SK-N-SH treated with all-trans-retinoic acid at 6 μM for 48 hours (cell line): Measurements from ENCODE around the gene TXNDC12.

Experiments
- ATAC-seq: fragments of 200-7000 bp; cut with Tn5 transposase; 3 replicates; pipeline ENCODE4 v1.9.1; 2020; ENCODE audit warnings: mild to moderate bottlenecking, moderate library complexity
- ARNTL ChIP-seq: fragments of 450-650 bp; formaldehyde crosslinking; IDR thresholded peaks from 2 replicates; pipeline ENCODE4 v1.5.0; 2020; ENCODE audit warnings: low read depth, mild to moderate bottlenecking, moderate library complexity, borderline replicate concordance
- BACH2 ChIP-seq: fragments of 250-450 bp; sonication (Bioruptor Pico); IDR thresholded peaks from 2 replicates; pipeline ENCODE4 v1.9.0; 2021; ENCODE audit warnings: mild to moderate bottlenecking, borderline replicate concordance
- CSDC2 ChIP-seq: fragments of 250-450 bp; sonication (Bioruptor Pico); IDR thresholded peaks from 2 replicates; pipeline ENCODE4 v1.5.0; 2020; ENCODE audit warnings: mild to moderate bottlenecking, moderate library complexity
- ESRRG ChIP-seq: fragments of 250-450 bp; sonication (Bioruptor Pico); IDR thresholded peaks from 2 replicates; pipeline ENCODE4 v1.6.1; 2021; ENCODE audit warnings: mild to moderate bottlenecking
- GLIS3 ChIP-seq: fragments of 250-450 bp; sonication (Bioruptor Pico); IDR thresholded peaks from 2 replicates; pipeline ENCODE4 v1.5.0; 2020; ENCODE audit warnings: mild to moderate bottlenecking, moderate library complexity
- ISL1 ChIP-seq: fragments of 250-450 bp; sonication (Bioruptor Pico); IDR thresholded peaks from 2 replicates; pipeline ENCODE4 v2.1.2; 2022; ENCODE audit warnings: mild to moderate bottlenecking, moderate library complexity
- OSR1 ChIP-seq: fragments of 250-450 bp; sonication (Bioruptor Pico); IDR thresholded peaks from 2 replicates; pipeline ENCODE4 v1.8.0; 2022; ENCODE audit warnings: moderate library complexity, mild to moderate bottlenecking, inconsistent platforms
- PPARA ChIP-seq: fragments of 250-450 bp; sonication (Bioruptor Pico); IDR thresholded peaks from 2 replicates; pipeline ENCODE4 v1.5.0; 2020; ENCODE audit warnings: mild to moderate bottlenecking, borderline replicate concordance
- RARB ChIP-seq: fragments of 250-450 bp; sonication (Bioruptor Pico); IDR thresholded peaks from 2 replicates; pipeline ENCODE4 v1.8.0; 2021; ENCODE audit warnings: mild to moderate bottlenecking, moderate library complexity
- SNAI2 ChIP-seq: fragments of 250-450 bp; sonication (Bioruptor Pico); IDR thresholded peaks from 2 replicates; pipeline ENCODE4 v1.5.0; 2020; ENCODE audit warnings: mild to moderate bottlenecking, moderate library complexity
- TOX ChIP-seq: fragments of 250-450 bp; sonication (Bioruptor Pico); IDR thresholded peaks from 2 replicates; pipeline ENCODE4 v1.8.0; 2021; ENCODE audit warnings: mild to moderate bottlenecking, moderate library complexity, borderline replicate concordance
- ZC3H10 ChIP-seq: fragments of 250-450 bp; sonication (Bioruptor Pico); IDR thresholded peaks from 2 replicates; pipeline ENCODE4 v1.5.1; 2021; ENCODE audit warnings: mild to moderate bottlenecking, moderate library complexity
- ZFP3 ChIP-seq: fragments of 250-450 bp; sonication (Bioruptor Pico); IDR thresholded peaks from 2 replicates; pipeline ENCODE4 v1.5.0; 2020; ENCODE audit warnings: mild to moderate bottlenecking, moderate library complexity
- ZFP30 ChIP-seq: fragments of 450-650 bp; formaldehyde crosslinking; IDR thresholded peaks from 2 replicates; pipeline ENCODE4 v1.5.0; 2022; ENCODE audit warnings: mild to moderate bottlenecking, moderate library complexity
- ZNF565 ChIP-seq: fragments of 450-650 bp; formaldehyde crosslinking; conservative IDR thresholded peaks from 2 replicates; pipeline ENCODE4 v1.5.0; 2020; ENCODE audit warnings: low read depth, mild to moderate bottlenecking, moderate library complexity
- ZNF70 ChIP-seq: fragments of 450-650 bp; formaldehyde crosslinking; IDR thresholded peaks from 2 replicates; pipeline ENCODE4 v1.5.0; 2020; ENCODE audit warnings: mild to moderate bottlenecking, moderate library complexity
- ZNF8 ChIP-seq: fragments of 450-650 bp; formaldehyde crosslinking; IDR thresholded peaks from 2 replicates; pipeline ENCODE4 v1.5.0; 2020; ENCODE audit warnings: mild to moderate bottlenecking, moderate library complexity
- TF ChIP-seq, protein P1 (sequence below): fragments of 250-450 bp; sonication (Bioruptor Pico); IDR thresholded peaks from 2 replicates; pipeline ENCODE4 v1.8.0; 2021; ENCODE audit warnings: low read depth, mild to moderate bottlenecking, moderate library complexity, borderline replicate concordance
- TF ChIP-seq, protein P2 (sequence below): fragments of 250-450 bp; sonication (Bioruptor Pico); IDR thresholded peaks from 2 replicates; pipeline ENCODE4 v1.5.1; 2021; ENCODE audit warnings: mild to moderate bottlenecking, moderate library complexity
- TF ChIP-seq, protein P3 (sequence below): fragments of 250-450 bp; sonication (Bioruptor Pico); IDR thresholded peaks from 2 replicates; pipeline ENCODE4 v1.5.1; 2020; ENCODE audit warnings: low read depth, mild to moderate bottlenecking, moderate library complexity
- TF ChIP-seq, protein P4 (sequence below): fragments of 250-450 bp; sonication (Bioruptor Pico); IDR thresholded peaks from 2 replicates; pipeline ENCODE4 v1.8.0; 2020; ENCODE audit warnings: mild to moderate bottlenecking, moderate library complexity, borderline replicate concordance
- TF ChIP-seq, protein P5 (sequence below): fragments of 250-450 bp; sonication (Bioruptor Pico); IDR thresholded peaks from 2 replicates; pipeline ENCODE4 v1.5.0; 2020; ENCODE audit warnings: mild to moderate bottlenecking, moderate library complexity

Gene TXNDC12

DNA sequence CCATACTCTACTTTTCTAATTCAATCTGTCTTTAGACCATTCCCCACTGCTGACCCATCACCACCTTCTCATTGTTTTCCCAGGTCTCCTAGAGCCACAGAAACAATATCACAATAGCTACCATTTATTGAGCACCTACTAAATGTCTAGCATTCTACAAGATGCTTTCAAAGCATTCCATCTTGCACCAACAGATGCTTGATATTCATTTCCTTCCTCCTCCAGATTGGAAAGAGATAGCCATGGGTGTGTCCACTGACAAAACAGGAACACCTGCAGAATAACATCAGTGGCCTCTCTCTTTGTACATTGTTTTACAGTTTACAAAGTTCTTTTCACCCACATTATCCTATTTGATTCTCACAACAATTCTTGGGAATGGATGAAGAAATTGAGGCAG lies 66.7 kb downstream of the TXNDC12 start:
- TF ChIP-seq, protein P1, sequence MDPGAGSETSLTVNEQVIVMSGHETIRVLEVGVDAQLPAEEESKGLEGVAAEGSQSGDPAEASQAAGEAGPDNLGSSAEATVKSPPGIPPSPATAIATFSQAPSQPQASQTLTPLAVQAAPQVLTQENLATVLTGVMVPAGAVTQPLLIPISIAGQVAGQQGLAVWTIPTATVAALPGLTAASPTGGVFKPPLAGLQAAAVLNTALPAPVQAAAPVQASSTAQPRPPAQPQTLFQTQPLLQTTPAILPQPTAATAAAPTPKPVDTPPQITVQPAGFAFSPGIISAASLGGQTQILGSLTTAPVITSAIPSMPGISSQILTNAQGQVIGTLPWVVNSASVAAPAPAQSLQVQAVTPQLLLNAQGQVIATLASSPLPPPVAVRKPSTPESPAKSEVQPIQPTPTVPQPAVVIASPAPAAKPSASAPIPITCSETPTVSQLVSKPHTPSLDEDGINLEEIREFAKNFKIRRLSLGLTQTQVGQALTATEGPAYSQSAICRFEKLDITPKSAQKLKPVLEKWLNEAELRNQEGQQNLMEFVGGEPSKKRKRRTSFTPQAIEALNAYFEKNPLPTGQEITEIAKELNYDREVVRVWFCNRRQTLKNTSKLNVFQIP (CRISPR knock-in tag) = no peak
- TF ChIP-seq TOX (CRISPR knock-in tag) (no peak), ZFP3 (CRISPR knock-in tag) (no peak), OSR1 (no peak), ISL1 (CRISPR knock-in tag) (no peak), SNAI2 (no peak), ZNF8 (CRISPR knock-in tag) (no peak), ZC3H10 (CRISPR knock-in tag) (no peak), ESRRG (CRISPR knock-in tag) (no peak), ARNTL (CRISPR knock-in tag) (no peak), PPARA (CRISPR knock-in tag) (no peak), BACH2 (no peak), ZNF565 (CRISPR knock-in tag) (no peak)
- TF ChIP-seq, protein P2, sequence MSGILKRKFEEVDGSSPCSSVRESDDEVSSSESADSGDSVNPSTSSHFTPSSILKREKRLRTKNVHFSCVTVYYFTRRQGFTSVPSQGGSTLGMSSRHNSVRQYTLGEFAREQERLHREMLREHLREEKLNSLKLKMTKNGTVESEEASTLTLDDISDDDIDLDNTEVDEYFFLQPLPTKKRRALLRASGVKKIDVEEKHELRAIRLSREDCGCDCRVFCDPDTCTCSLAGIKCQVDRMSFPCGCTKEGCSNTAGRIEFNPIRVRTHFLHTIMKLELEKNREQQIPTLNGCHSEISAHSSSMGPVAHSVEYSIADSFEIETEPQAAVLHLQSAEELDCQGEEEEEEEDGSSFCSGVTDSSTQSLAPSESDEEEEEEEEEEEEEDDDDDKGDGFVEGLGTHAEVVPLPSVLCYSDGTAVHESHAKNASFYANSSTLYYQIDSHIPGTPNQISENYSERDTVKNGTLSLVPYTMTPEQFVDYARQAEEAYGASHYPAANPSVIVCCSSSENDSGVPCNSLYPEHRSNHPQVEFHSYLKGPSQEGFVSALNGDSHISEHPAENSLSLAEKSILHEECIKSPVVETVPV (CRISPR knock-in tag) = no peak
- TF ChIP-seq, protein P3, sequence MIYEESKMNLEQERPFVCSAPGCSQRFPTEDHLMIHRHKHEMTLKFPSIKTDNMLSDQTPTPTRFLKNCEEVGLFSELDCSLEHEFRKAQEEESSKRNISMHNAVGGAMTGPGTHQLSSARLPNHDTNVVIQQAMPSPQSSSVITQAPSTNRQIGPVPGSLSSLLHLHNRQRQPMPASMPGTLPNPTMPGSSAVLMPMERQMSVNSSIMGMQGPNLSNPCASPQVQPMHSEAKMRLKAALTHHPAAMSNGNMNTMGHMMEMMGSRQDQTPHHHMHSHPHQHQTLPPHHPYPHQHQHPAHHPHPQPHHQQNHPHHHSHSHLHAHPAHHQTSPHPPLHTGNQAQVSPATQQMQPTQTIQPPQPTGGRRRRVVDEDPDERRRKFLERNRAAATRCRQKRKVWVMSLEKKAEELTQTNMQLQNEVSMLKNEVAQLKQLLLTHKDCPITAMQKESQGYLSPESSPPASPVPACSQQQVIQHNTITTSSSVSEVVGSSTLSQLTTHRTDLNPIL (CRISPR knock-in tag) = no peak
- ATAC-seq = no peak

DNA sequence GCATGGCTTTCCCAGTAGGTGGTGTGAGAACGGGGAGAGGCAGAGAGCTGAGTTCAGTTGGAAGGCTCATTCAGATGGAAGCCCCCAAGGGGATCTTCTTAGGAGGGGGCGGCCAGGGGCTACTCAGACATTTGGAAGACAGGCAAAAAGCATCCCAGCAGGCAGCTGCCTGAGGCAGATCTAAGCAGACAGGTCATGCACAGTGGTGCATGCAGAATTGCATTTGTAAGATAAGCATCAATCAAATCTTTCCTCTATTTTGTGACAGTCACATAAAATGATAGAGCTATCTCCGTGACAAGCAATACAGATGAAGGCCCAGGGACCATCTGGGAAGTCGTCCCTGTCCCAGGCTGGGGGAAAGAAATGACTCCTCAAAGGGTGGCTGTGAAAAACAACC lies 68.3 kb downstream of the TXNDC12 start:
- TF ChIP-seq TOX (CRISPR knock-in tag) (no peak), ZNF70 (no peak), SNAI2 (no peak), ZNF565 (CRISPR knock-in tag) (no peak), OSR1 (no peak), ZC3H10 (CRISPR knock-in tag) (no peak), ZFP30 (no peak), ARNTL (CRISPR knock-in tag) (no peak), BACH2 (no peak), PPARA (CRISPR knock-in tag) (no peak), ZNF8 (CRISPR knock-in tag) (no peak), GLIS3 (CRISPR knock-in tag) (no peak), RARB (CRISPR knock-in tag) (no peak), CSDC2 (CRISPR knock-in tag) (no peak)
- TF ChIP-seq, protein P2 (CRISPR knock-in tag) = no peak
- TF ChIP-seq, protein P1 (CRISPR knock-in tag) = no peak
- TF ChIP-seq, protein P4, sequence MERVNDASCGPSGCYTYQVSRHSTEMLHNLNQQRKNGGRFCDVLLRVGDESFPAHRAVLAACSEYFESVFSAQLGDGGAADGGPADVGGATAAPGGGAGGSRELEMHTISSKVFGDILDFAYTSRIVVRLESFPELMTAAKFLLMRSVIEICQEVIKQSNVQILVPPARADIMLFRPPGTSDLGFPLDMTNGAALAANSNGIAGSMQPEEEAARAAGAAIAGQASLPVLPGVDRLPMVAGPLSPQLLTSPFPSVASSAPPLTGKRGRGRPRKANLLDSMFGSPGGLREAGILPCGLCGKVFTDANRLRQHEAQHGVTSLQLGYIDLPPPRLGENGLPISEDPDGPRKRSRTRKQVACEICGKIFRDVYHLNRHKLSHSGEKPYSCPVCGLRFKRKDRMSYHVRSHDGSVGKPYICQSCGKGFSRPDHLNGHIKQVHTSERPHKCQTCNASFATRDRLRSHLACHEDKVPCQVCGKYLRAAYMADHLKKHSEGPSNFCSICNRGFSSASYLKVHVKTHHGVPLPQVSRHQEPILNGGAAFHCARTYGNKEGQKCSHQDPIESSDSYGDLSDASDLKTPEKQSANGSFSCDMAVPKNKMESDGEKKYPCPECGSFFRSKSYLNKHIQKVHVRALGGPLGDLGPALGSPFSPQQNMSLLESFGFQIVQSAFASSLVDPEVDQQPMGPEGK (CRISPR knock-in tag) = no peak
- TF ChIP-seq, protein P5, sequence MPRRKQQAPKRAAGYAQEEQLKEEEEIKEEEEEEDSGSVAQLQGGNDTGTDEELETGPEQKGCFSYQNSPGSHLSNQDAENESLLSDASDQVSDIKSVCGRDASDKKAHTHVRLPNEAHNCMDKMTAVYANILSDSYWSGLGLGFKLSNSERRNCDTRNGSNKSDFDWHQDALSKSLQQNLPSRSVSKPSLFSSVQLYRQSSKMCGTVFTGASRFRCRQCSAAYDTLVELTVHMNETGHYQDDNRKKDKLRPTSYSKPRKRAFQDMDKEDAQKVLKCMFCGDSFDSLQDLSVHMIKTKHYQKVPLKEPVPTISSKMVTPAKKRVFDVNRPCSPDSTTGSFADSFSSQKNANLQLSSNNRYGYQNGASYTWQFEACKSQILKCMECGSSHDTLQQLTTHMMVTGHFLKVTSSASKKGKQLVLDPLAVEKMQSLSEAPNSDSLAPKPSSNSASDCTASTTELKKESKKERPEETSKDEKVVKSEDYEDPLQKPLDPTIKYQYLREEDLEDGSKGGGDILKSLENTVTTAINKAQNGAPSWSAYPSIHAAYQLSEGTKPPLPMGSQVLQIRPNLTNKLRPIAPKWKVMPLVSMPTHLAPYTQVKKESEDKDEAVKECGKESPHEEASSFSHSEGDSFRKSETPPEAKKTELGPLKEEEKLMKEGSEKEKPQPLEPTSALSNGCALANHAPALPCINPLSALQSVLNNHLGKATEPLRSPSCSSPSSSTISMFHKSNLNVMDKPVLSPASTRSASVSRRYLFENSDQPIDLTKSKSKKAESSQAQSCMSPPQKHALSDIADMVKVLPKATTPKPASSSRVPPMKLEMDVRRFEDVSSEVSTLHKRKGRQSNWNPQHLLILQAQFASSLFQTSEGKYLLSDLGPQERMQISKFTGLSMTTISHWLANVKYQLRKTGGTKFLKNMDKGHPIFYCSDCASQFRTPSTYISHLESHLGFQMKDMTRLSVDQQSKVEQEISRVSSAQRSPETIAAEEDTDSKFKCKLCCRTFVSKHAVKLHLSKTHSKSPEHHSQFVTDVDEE (CRISPR knock-in tag) = no peak
- TF ChIP-seq, protein P3 (CRISPR knock-in tag) = no peak
- TF ChIP-seq, all 23 proteins: peak for 0

More for the DNA sequence above, 68.3 kb downstream of the TXNDC12 start:
- ATAC-seq = no peak
